Neural progenitor cell (in vitro differentiated cells): ENCODE results near the gene NEU4. TPM values are rescaled to one million over a fixed set of nuclear protein-coding genes. Genes with fewer than 3 reads are reported as not detected.
"Not testable (repeated sequence)": the region's sequence is repeated elsewhere in the genome, so short reads cannot be mapped to it uniquely, and the experiment has no call there.

Experiments
- DNase-seq: peaks from one replicate; pipeline ENCODE4 v3.0.0-alpha.2; 2016; ENCODE audit warnings: low spot score
- H2AFZ ChIP-seq: fragments of 200-600 bp; sonication (generic); replicated peaks from 2 replicates; pipeline ENCODE4 v1.6.1; 2016; ENCODE audit warnings: antibody characterized with exemption
- H3F3A ChIP-seq: fragments of 200-600 bp; sonication (generic); 2 replicates; pipeline ENCODE4 v1.6.1; 2016; ENCODE audit warnings: antibody characterized with exemption, low read depth
- H3K27ac ChIP-seq: fragments of 200-600 bp; sonication (generic); 2 replicates; pipeline ENCODE4 v1.5.1; 2016; ENCODE audit warnings: mild to moderate bottlenecking
- H3K27me3 ChIP-seq: fragments of 200-600 bp; sonication (generic); 2 replicates; pipeline ENCODE4 v1.6.1; 2016; ENCODE audit warnings: mild to moderate bottlenecking, moderate library complexity
- H3K36me3 ChIP-seq: fragments of 200-600 bp; sonication (generic); 2 replicates; pipeline ENCODE4 v1.5.1; 2016
- H3K4me1 ChIP-seq: fragments of 200-600 bp; sonication (generic); 2 replicates; pipeline ENCODE4 v1.6.1; 2016; ENCODE audit warnings: mixed run types
- H3K4me2 ChIP-seq: fragments of 200-600 bp; sonication (generic); 2 replicates; pipeline ENCODE4 v1.6.1; 2016
- H3K4me3 ChIP-seq: fragments of 200-600 bp; sonication (generic); 2 replicates; pipeline ENCODE4 v1.5.1; 2016
- H3K79me2 ChIP-seq: fragments of 200-600 bp; sonication (generic); 2 replicates; pipeline ENCODE4 v1.6.1; 2016; ENCODE audit warnings: low read depth
- H3K9ac ChIP-seq: fragments of 200-600 bp; sonication (generic); 2 replicates; pipeline ENCODE4 v1.6.1; 2016
- H3K9me3 ChIP-seq: fragments of 200-600 bp; sonication (generic); 2 replicates; pipeline ENCODE4 v1.5.1; 2016; ENCODE audit warnings: low read depth
- H4K20me1 ChIP-seq: fragments of 200-600 bp; sonication (generic); 2 replicates; pipeline ENCODE4 v1.6.1; 2016; ENCODE audit warnings: low read depth
- H3K27ac Mint-ChIP-seq: 3 replicates; pipeline ENCODE4 v1.8.0; 2021; ENCODE audit warnings: mixed read lengths
- H3K27me3 Mint-ChIP-seq: 2 replicates; pipeline ENCODE4 v1.8.0; 2022; ENCODE audit warnings: low read depth, mild to moderate bottlenecking, inconsistent platforms, moderate library complexity, mixed read lengths; ENCODE audit not compliant: insufficient read depth
- H3K36me3 Mint-ChIP-seq: 3 replicates; pipeline ENCODE4 v1.8.0; 2021; ENCODE audit warnings: mixed read lengths
- H3K4me1 Mint-ChIP-seq: 3 replicates; pipeline ENCODE4 v1.8.0; 2021; ENCODE audit warnings: mixed read lengths
- H3K4me3 Mint-ChIP-seq: 3 replicates; pipeline ENCODE4 v1.8.0; 2021; ENCODE audit warnings: mild to moderate bottlenecking, moderate library complexity, mixed read lengths
- H3K9me3 Mint-ChIP-seq: 3 replicates; pipeline ENCODE4 v1.8.0; 2020; ENCODE audit warnings: mixed read lengths
- CTCF ChIP-seq: fragments of 200-600 bp; sonication (generic); IDR thresholded peaks from 2 replicates; pipeline ENCODE4 v1.5.1; 2017; ENCODE audit warnings: antibody characterized with exemption, mild to moderate bottlenecking
- EZH2 ChIP-seq: fragments of 200-600 bp; sonication (generic); IDR thresholded peaks from 2 replicates; pipeline ENCODE4 v1.6.1; 2017; ENCODE audit warnings: antibody characterized with exemption, mild to moderate bottlenecking, moderate library complexity
- EZH2phosphoT487 ChIP-seq: fragments of 200-600 bp; sonication (generic); IDR thresholded peaks from 2 replicates; pipeline ENCODE4 v1.6.1; 2017; ENCODE audit warnings: antibody characterized with exemption
- total RNA-seq: library from RNA; depleted of rRNA; stranded (reverse); fragments of >200 nt; gene quantifications from 2 replicates; pipeline ENCODE4 v1.2.3, GENCODE V29; 2015; ENCODE audit warnings: low replicate concordance

The NEU4 gene
- total RNA-seq, 1 donor from 2014 or later, result not detected

- Mint-ChIP-seq H3K36me3 (peaks cover 2% of the 10 kb centered on the region), H3K4me1 (peaks cover 10% of the 10 kb centered on the region), H3K27me3 (peaks cover 3% of the 10 kb centered on the region), H3K4me3 (no peak overlapping the region), H3K27ac (no peak overlapping the region), H3K9me3 (peaks cover 10% of the 10 kb centered on the region)
- Histone ChIP-seq H2AFZ (no peak overlapping the region), H3F3A (peaks cover 10% of the 10 kb centered on the region), H3K27me3 (no peaks in the 10 kb centered on the region), H3K27ac (no peak overlapping the region), H3K9ac (no peak overlapping the region), H3K9me3 (no peaks in the 10 kb centered on the region), H3K79me2 (no peaks in the 10 kb centered on the region), H3K4me2 (no peak overlapping the region), H3K4me3 (no peak overlapping the region), H3K4me1 (peaks cover 9% of the 10 kb centered on the region), H4K20me1 (no peaks in the 10 kb centered on the region), H3K36me3 (no peaks in the 10 kb centered on the region)
- DNase-seq, result no peak
- TF ChIP-seq EZH2 (no peak), CTCF (no peak), EZH2phosphoT487 (no peak)
Measured at GRCh38 chr2:241818229-241818942, 9.4 kb downstream of the NEU4 start.

GRCh38 chr2:241818943-241819270, 9.9 kb downstream of the NEU4 start:
- Histone ChIP-seq H3K4me3 (no peak overlapping the region), H3K36me3 (no peaks in the 10 kb centered on the region), H3K4me1 (peaks cover 9% of the 10 kb centered on the region), H3K9me3 (no peaks in the 10 kb centered on the region), H3K79me2 (no peaks in the 10 kb centered on the region), H3K4me2 (no peak overlapping the region), H2AFZ (no peak overlapping the region), H3K27ac (no peak overlapping the region), H3K27me3 (no peaks in the 10 kb centered on the region), H4K20me1 (no peaks in the 10 kb centered on the region), H3F3A (peaks cover 15% of the 10 kb centered on the region), H3K9ac (no peak overlapping the region)
- H3K27me3 Mint-ChIP-seq, result peaks cover 7% of the 10 kb centered on the region
- H3K27ac Mint-ChIP-seq, result no peak overlapping the region
- DNase-seq, result no peak
- H3K36me3 Mint-ChIP-seq, result peaks cover 4% of the 10 kb centered on the region
- no peak overlapping the region for H3K4me3 Mint-ChIP-seq
- H3K4me1 Mint-ChIP-seq, result peaks cover 12% of the 10 kb centered on the region
- peaks cover 15% of the 10 kb centered on the region for H3K9me3 Mint-ChIP-seq
- TF ChIP-seq EZH2, result no peak
- no peak for TF ChIP-seq EZH2phosphoT487
- no peak for TF ChIP-seq CTCF

GRCh38 chr2:241819947-241820624, 11.1 kb downstream of the NEU4 start:
- Mint-ChIP-seq H3K27me3 (peaks cover 11% of the 10 kb centered on the region), H3K4me1 (peaks cover 12% of the 10 kb centered on the region), H3K9me3 (peaks cover 20% of the 10 kb centered on the region)
- H2AFZ ChIP-seq, H3K4me2 ChIP-seq, H3K4me3 Mint-ChIP-seq, H3K4me3 ChIP-seq, H4K20me1 ChIP-seq, H3K4me1 ChIP-seq, H3K9me3 ChIP-seq, H3K36me3 ChIP-seq, H3K27ac ChIP-seq, H3K9ac ChIP-seq, H3K36me3 Mint-ChIP-seq, DNase-seq, H3K27me3 ChIP-seq, H3K79me2 ChIP-seq, H3K27ac Mint-ChIP-seq: not testable (repeated sequence)
- H3F3A ChIP-seq, result peaks cover 20% of the 10 kb centered on the region
